ENCODE data around the gene ZNF534.

GRCh38 chr19:52492994-52493470 is 64.1 kb downstream of the ZNF534 start:
- TF ChIP-seq CTCF (IDR thresholded peaks at IDR 0.05): no peak
- TF ChIP-seq POLR2A (IDR thresholded peaks at IDR 0.05): no peak

All from transverse colon (tissue), 3 donors.